ENCODE measurements around the gene GOLGB1.

DNA sequence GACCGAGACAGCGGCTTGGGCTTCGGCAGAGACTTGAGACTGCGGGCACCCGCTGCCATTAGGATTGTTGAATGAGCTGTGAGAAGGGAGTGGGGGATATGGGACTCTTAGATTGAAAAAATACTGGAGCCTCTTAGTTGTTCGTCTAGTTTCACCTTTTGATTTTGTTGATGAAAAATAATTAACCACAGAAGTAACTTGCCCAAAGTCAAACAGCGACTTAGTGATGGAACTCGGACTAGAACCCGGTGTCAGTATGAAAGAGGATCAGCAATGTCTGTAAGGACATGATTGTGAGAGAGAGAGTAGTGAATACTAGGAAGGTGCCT, 510 bp upstream of the GOLGB1 start:
- no peak for TF ChIP-seq EZH2 (IDR thresholded peaks at IDR 0.05; ENCODE audit: borderline replicate concordance, low read length)
- TF ChIP-seq, protein P1, sequence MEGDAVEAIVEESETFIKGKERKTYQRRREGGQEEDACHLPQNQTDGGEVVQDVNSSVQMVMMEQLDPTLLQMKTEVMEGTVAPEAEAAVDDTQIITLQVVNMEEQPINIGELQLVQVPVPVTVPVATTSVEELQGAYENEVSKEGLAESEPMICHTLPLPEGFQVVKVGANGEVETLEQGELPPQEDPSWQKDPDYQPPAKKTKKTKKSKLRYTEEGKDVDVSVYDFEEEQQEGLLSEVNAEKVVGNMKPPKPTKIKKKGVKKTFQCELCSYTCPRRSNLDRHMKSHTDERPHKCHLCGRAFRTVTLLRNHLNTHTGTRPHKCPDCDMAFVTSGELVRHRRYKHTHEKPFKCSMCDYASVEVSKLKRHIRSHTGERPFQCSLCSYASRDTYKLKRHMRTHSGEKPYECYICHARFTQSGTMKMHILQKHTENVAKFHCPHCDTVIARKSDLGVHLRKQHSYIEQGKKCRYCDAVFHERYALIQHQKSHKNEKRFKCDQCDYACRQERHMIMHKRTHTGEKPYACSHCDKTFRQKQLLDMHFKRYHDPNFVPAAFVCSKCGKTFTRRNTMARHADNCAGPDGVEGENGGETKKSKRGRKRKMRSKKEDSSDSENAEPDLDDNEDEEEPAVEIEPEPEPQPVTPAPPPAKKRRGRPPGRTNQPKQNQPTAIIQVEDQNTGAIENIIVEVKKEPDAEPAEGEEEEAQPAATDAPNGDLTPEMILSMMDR (conservative IDR thresholded peaks at IDR 0.05 in 1 of 2, IDR thresholded peaks at IDR 0.05 in 1 of 2; ENCODE audit: extremely low read depth in 1 of 2, insufficient read depth in 1 of 2, low read depth in 1 of 2, low read length in 2 of 2) = no peak
